HG03196 (cell line): ENCODE results near the gene OR4F15.

Experiments
- ATAC-seq: cut with Tn5 transposase; IDR thresholded peaks from one replicate; pipeline ENCODE4 v1.9.1; 2021; ENCODE audit not compliant: unreplicated experiment

The OR4F15 gene

DNA sequence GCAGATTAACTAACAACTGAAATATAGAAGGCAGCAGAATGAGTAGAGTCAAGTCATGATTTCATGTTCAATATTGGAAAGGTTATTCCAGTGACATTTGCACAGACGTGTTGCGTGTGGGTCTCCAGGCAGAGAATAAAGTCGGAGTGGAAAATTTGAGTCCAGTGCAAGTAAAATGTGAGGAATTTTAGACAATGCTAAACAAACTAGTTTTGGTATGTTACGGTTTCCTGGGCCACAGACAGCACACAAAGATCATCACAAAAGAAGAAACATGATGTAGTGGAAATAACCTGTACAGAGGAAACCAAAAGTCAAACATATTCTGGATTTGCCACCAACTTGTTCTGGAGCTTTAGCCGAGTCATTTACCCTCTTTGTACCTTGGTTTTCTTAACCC lies 8.3 kb upstream of the OR4F15 start:
- no peak for ATAC-seq

DNA sequence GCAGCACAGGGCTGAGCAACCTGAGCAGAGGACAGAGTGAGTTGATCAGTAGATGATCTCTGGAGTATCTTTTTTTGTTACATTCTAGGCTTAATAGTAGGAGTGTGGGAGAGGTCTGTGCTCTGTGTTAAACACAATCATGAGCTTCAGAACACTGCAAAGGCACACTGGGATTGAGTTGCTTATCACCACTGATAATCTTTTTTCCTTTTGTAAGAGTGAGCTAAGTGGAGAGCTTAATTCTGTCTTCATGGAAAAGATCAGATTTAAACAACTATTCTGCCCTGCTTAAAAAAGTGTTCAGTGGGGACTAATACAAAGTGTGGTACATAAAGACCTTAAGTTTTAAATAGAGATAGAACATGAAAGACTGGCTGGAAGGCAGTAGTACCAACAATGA lies 7.6 kb upstream of the OR4F15 start:
- no peak for ATAC-seq

DNA sequence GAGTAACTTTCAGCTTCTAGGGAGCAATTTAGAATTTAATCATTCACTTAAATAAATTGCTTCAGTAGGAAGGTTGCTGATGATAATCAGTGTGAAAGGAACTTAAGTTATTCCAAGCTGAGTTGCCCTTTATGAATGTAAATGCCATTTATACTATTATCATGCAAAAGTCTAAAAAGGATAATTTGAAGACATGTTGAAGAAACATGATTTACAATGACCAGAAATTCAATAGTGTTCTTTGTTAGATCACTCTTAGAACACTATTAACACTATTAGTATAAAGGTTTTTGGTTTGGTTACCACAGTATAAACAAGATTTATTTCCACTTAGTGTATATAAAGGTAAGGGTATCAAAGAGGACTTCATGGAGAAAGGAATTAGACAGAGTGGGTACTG lies 7.1 kb upstream of the OR4F15 start:
- ATAC-seq: no peak

DNA sequence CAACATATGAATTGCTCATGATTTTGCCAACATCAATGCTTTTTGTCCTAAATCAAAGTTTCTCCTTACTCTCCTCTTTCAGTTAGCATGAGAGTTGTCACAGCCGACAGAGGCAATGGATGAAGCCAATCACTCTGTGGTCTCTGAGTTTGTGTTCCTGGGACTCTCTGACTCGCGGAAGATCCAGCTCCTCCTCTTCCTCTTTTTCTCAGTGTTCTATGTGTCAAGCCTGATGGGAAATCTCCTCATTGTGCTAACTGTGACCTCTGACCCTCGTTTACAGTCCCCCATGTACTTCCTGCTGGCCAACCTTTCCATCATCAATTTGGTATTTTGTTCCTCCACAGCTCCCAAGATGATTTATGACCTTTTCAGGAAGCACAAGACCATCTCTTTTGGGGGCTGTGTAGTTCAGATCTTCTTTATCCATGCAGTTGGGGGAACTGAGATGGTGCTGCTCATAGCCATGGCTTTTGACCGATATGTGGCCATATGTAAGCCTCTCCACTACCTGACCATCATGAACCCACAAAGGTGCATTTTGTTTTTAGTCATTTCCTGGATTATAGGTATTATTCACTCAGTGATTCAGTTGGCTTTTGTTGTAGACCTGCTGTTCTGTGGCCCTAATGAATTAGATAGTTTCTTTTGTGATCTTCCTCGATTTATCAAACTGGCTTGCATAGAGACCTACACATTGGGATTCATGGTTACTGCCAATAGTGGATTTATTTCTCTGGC lies 6.2 kb upstream of the OR4F15 start:
- ATAC-seq: no peak

DNA sequence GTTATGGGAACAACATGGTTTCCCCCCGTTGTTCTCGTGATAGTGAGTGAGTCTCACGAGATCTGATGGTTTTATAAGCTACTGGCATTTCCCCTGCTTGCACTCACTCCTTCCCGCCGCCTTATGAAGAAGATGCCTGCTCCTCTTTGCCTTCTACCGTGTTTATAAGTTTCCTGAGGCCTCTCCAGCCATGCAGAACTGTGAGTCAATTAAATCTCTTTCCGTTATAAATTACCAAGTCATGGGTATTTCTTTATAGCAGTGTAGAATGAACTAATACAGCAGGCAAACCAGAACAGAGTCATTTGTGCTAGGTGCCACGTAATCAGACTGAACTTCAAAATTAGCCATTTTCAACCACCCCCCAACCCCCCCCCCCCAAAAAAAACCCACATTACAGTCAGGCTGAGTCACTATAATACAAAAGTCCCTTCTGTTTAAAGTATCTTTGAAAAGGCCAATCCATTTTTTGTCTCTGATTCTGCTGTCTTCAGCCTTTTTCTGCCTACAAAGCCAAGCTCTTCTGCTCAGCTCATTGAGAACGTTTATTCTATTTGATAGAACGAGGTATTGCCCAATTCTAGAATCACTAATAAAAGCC lies 4.6 kb upstream of the OR4F15 start:
- ATAC-seq: no peak

DNA sequence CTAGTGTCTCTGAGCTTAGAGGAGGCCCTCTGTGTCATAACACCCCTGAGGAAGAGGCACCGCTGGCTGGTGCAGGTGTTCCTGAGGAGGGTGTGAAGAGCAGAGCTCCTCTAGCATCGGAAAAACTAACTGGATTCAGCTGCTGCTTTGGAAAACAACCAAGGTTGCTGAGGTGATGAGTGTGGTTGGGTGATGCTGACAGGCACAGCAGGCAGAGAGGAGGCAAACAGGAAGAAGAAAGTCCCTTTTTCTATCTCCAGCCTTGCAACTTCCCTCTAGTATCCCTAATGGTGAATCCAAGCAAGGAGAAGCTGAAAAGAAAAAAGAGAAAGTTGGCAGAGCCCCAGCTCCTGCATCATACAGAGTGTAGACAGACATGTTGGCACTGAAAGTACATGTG lies 3.8 kb upstream of the OR4F15 start:
- ATAC-seq: no peak

DNA sequence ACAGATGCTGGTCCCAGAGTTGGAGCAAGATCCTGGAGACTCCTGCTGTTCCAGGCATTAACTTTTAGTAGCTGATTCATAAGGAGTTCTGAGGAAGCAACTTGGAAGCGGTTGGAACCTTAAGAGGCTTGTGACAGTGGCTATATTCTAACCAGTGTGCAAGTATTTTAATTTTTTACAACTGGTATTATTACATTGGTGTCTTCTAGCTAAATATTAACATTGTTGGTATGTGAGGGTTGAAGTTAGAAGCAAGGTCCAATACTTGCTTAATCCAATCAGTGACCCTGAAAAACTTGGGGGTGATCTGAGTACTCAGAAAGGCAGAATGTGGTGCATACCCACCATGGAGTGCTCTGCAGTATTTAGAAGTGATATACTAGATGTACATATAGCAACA lies 1.5 kb upstream of the OR4F15 start:
- ATAC-seq: no peak

DNA sequence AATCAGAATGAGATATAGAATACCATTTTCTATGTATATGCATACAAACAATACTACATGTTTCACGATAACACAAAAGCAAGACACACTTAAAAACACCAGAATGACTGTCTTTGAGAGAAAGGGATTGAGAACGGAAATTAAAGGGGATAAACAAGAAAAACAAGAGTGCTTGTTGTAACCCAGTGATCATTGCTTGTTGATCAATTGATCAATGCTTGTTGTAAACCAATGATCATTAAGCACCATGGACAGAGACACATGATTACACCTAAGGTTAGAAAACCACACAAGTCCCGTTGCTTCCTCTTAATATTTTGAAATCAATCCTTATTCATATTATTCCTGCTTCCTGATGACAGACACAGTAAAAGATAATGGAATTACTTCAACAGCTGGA lies 1.1 kb upstream of the OR4F15 start:
- no peak for ATAC-seq

DNA sequence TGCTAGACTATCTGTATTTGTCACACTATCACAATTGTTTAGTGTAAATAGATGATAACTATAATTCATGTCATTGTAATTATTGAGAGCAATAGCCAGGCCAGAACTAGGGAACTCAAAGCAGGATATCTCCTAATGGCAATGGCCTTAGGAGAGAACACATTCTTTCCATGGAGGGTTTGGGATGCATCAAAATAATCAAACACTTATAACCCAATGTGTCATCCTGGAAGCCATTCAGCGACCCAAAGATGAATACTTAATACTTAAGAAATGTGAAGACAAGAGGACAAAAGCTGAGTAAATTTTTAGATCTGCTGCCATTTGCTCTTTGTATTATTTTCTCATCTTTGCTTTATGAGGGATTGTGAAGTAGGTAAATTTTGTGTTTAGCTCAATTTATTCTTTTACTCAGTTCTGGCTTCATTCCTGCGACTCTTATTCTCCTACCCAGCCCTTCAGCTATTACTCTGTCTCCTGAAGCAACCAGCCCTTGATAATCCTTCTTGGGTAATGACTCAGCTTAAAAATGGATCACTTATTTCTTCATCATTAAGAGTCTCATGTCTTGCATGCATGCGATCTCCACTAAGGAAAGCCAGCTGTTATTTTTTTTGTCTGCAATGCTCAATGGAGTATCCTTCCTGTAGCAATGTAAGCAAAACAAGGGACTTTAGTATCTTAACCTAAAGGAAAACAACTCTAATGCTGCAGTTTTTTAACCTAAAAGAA lies 2.0 kb downstream of the OR4F15 start:
- no peak for ATAC-seq

DNA sequence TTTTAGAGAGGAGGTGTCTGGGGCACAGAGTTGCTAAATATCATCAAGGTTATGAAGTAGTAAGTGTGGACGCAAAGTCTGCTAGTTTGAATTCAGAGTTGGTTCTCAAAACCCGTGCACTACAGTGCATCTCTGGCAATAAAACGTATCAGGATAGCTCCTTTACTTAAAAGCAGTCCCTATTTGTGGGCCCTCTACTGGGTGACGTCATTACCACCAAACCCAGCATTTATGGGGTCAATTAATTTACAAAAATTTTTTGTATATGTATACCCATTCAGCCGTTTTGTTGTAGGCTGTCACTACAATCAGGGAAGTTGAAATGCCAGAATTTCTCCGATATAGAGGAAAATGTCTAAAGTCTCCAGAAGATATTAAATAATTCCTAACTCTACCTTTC lies 8.8 kb downstream of the OR4F15 start:
- no peak for ATAC-seq

DNA sequence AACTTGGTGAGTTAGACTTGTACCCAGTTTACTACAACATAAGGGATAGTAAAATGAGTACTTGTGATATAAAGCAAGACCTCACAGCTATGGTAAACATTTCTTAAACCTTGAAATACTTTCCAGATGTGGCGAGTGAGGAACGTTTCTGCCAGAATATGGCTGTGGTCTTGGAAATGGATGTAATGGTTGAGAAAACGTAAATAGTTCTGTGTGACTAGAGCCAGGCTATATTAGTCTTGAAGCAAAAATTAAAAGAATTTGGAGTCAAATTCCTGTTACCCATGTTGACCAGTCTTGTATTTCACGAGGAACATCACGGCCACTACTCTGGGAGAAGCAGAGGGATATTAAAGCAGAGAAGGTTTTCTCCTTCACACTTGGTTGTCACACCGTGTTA lies 15.3 kb downstream of the OR4F15 start:
- no peak for ATAC-seq

DNA sequence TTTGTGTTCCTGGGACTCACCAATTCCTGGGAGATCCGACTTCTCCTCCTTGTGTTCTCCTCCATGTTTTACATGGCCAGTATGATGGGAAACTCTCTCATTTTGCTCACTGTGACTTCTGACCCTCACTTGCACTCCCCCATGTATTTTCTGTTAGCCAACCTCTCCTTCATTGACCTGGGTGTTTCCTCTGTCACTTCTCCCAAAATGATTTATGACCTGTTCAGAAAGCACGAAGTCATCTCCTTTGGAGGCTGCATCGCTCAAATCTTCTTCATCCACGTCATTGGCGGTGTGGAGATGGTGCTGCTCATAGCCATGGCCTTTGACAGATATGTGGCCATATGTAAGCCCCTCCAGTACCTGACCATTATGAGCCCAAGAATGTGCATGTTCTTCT lies 16.8 kb downstream of the OR4F15 start:
- ATAC-seq: no peak

DNA sequence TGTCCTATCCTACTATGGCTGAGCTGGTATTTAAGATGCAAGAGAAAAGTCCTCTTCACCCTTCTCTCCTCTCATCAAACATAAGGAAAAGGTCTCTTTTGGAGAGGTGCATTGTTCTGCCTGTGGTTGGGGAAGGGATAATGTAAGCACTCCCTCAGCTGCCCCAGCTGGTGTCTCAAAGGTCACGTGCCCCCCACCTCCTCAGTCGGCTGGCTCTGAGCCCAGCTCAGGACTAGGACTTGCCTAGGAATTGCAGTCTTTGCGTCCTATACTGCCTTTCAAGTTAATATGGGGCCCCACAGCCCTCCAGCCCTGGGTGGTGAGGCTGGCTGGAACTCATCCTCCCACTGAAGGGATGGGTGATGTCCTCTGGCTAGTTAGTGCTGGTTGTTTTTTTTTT lies 29.7 kb downstream of the OR4F15 start:
- ATAC-seq: no peak

DNA sequence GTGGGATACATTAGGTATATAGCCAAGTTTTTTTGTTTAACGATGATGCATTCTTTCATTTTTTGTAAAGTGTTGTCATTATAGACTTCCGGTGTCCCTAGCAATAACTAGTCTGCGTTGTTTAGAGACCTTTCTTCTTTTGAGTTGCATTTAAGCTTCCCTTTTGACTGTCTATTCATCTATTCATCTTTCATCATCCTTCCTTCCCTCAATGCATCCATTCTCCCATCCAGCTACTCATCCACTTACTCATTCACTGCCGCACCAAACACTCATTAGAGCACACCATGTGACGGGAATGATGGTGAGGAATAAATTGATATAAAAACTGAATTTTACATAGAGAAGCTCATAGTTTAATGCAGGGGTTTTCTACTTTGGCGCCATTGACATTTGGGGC lies 32.9 kb downstream of the OR4F15 start:
- no peak for ATAC-seq

DNA sequence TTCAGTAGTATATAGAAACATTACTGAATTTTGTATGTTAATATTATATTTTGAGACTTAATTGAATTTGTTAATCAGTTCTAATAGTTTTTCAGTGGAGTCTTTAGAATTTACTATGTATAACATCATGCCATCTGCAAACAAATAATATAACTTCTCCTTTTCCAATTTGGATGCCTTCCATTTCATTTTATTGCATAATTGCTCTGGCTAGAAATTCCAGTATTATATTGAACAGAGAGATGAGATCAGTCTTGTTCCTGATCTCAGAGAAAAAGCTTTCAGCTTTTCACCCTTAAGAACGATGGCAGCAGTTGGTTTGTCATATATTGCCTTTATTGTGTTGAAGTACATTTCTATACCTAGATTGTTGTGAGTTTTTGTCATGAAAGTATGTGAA lies 40.4 kb downstream of the OR4F15 start:
- no peak for ATAC-seq
